B cell (primary cell): ENCODE results near the gene SESTD1. TPM values are rescaled to one million over a fixed set of nuclear protein-coding genes. Genes with fewer than 3 reads are reported as not detected.

Source experiments
- ATAC-seq: fragments of 200-7000 bp; cut with Tn5 transposase; one replicate; pipeline ENCODE4 v1.10.0; 2021; ENCODE audit warnings: low read depth, mild to moderate bottlenecking, moderate number of reproducible peaks, moderate library complexity
- CTCF ChIA-PET: fragments of 350-600 bp; sonication (Branson Sonifier 250); formaldehyde crosslinking; loops from one replicate; lab custom pipeline; 2021; ENCODE audit warnings: antibody characterized with exemption, inconsistent platforms; lab: Charles Lee
- POLR2A ChIA-PET: fragments of 350-600 bp; sonication (Branson Sonifier 250); formaldehyde crosslinking; loops from one replicate; lab custom pipeline; 2021; ENCODE audit warnings: antibody characterized with exemption; lab: Charles Lee
- DNase-seq: peaks from one replicate; pipeline ENCODE4 v3.0.0; 2013
- H2AFZ ChIP-seq: 2 replicates; pipeline ENCODE4 v1.6.1; 2012; ENCODE audit warnings: mild to moderate bottlenecking, low read depth, low read length; ENCODE audit not compliant: insufficient read depth, poor library complexity, severe bottlenecking
- H3K27ac ChIP-seq, 2 donors: 1 replicate in 1 of 2; 2 replicates in 1 of 2; pipeline ENCODE4 v1.5.1; 2012 to 2013; ENCODE audit warnings: low read length in 2 of 2, mild to moderate bottlenecking in 2 of 2, moderate library complexity in 1 of 2
- H3K27me3 ChIP-seq, 4 experiments: fragments of 200-600 bp in 1 of 4; sonication (generic) in 1 of 4; replicated peaks in 1 of 4; 1 replicate in 2 of 4; 2 replicates in 2 of 4; pipeline versions ENCODE4 v1.6.1 to v1.7.0; 2013 to 2016; ENCODE audit warnings: low read length in 3 of 4, mild to moderate bottlenecking in 2 of 4, mixed read lengths in 1 of 4, moderate library complexity in 1 of 4; ENCODE audit not compliant: insufficient read depth in 4 of 4, control insufficient read depth in 3 of 4; ENCODE audit errors: control extremely low read depth in 1 of 4
- H3K36me3 ChIP-seq, 2 experiments: replicated peaks in 1 of 2; 1 replicate in 1 of 2; 2 replicates in 1 of 2; pipeline versions ENCODE4 v1.6.1 to v1.7.1; 2013; ENCODE audit warnings: low read length in 1 of 2; ENCODE audit not compliant: insufficient read depth in 2 of 2, control insufficient read depth in 1 of 2; ENCODE audit errors: control extremely low read depth in 1 of 2, extremely low read depth in 1 of 2
- H3K4me1 ChIP-seq, 2 donors: fragments of 200-600 bp in 1 of 2; sonication (generic) in 1 of 2; 1 replicate in 1 of 2; 2 replicates in 1 of 2; pipeline versions ENCODE4 v1.5.1 to v1.6.1; 2013 to 2017; ENCODE audit warnings: low read length in 2 of 2; ENCODE audit not compliant: control insufficient read depth in 2 of 2, insufficient read depth in 2 of 2
- H3K4me2 ChIP-seq: replicated peaks from 2 replicates; pipeline ENCODE3; 2012; ENCODE audit warnings: mild to moderate bottlenecking, low read depth, low read length; ENCODE audit not compliant: poor library complexity, severe bottlenecking
- H3K4me3 ChIP-seq, 5 experiments: fragments of 200-600 bp in 1 of 5; sonication (generic) in 1 of 5; 1 replicate in 3 of 5; 2 replicates in 2 of 5; pipeline versions ENCODE4 v1.5.1 to v1.7.0; 2011 to 2016; ENCODE audit warnings: low read length in 4 of 5, mild to moderate bottlenecking in 4 of 5, low read depth in 2 of 5, control low read depth in 1 of 5, moderate library complexity in 1 of 5; ENCODE audit not compliant: insufficient read depth in 1 of 5; ENCODE audit errors: control extremely low read depth in 1 of 5, extremely low read depth in 1 of 5
- H3K79me2 ChIP-seq: fragments of 200-600 bp; sonication (generic); one replicate; pipeline ENCODE4 v1.6.0; 2016; ENCODE audit warnings: low read length; ENCODE audit not compliant: control insufficient read depth, insufficient read depth
- H3K9ac ChIP-seq: fragments of 200-600 bp; sonication (generic); 2 replicates; pipeline ENCODE4 v1.6.1; 2017; ENCODE audit warnings: mild to moderate bottlenecking, low read length, moderate library complexity
- H3K9me3 ChIP-seq, 3 donors: one replicate each; pipeline versions ENCODE4 v1.6.1 to v1.7.1; 2013; ENCODE audit warnings: low read length in 2 of 3; ENCODE audit not compliant: control insufficient read depth in 2 of 3, insufficient read depth in 1 of 3; ENCODE audit errors: control extremely low read depth in 1 of 3
- H4K20me1 ChIP-seq: 2 replicates; pipeline ENCODE4 v1.6.0; 2012; ENCODE audit warnings: mild to moderate bottlenecking, low read length; ENCODE audit not compliant: insufficient read depth, control insufficient read depth, poor library complexity, severe bottlenecking
- H3K27ac Mint-ChIP-seq: one replicate; pipeline ENCODE4 v1.8.0; 2021; ENCODE audit warnings: mixed read lengths
- H3K27me3 Mint-ChIP-seq: one replicate; pipeline ENCODE4 v1.8.0; 2021; ENCODE audit warnings: mixed read lengths
- H3K4me1 Mint-ChIP-seq: one replicate; pipeline ENCODE4 v1.8.0; 2021; ENCODE audit warnings: mixed read lengths
- H3K4me3 Mint-ChIP-seq: one replicate; pipeline ENCODE4 v1.8.0; 2021; ENCODE audit warnings: mixed read lengths
- H3K9me3 Mint-ChIP-seq: one replicate; pipeline ENCODE4 v1.8.0; 2022; ENCODE audit warnings: mixed read lengths; ENCODE audit not compliant: insufficient read depth
- CTCF ChIP-seq: fragments of 200-600 bp; IDR thresholded peaks from one replicate; pipeline ENCODE4 v1.8.0; 2022; ENCODE audit warnings: antibody characterized with exemption, mild to moderate bottlenecking
- EZH2 ChIP-seq: IDR thresholded peaks from 2 replicates; pipeline ENCODE4 v1.6.1; 2012; ENCODE audit warnings: borderline replicate concordance, low read depth, mild to moderate bottlenecking, moderate library complexity, low read length; ENCODE audit not compliant: insufficient read depth, poor library complexity, severe bottlenecking
- WGBS: methylation state at CpG from one replicate; pipeline ENCODE4 v1.1.5; 2013; ENCODE audit warnings: missing lambda C conversion rate; ENCODE audit not compliant: insufficient coverage; 5-methylcytosine and 5-hydroxymethylcytosine counted together
- intact Hi-C: fragments of 100-400 bp; cut with micrococcal nuclease; formaldehyde crosslinking; loops from one replicate; pipeline ENCODE4 v1.10.0; 2022
- polyA plus RNA-seq: library from polyadenylated mRNA; depleted of rRNA; stranded (reverse); fragments of >200 nt; gene quantifications from 2 replicates; pipeline ENCODE4 v1.2.3, GENCODE V29; 2012
- total RNA-seq, 2 donors: library from RNA; stranded (reverse); fragments of 120-200 nt in 1 of 2; gene quantifications; 1 replicate in 1 of 2; 2 replicates in 1 of 2; pipeline versions ENCODE4 v1.2.3 to v1.2.4, GENCODE V29; 2013 to 2022

The SESTD1 gene
- total and polyA plus RNA-seq, 2 donors (not counting 1 experiment from before 2014, with no cell fraction given): 52.0 to 66.1 TPM

GRCh38 chr2:179260224-179260623 lies 4.4 kb downstream of the SESTD1 start:
- CTCF ChIA-PET: interaction anchor here (0.9 kb wide), 1 partner anchor 12 kb away, joined by 3 read pairs; no protein-coding TSS in a partner anchor
- Histone ChIP-seq H3K27me3 (no peaks in the 10 kb centered on the region), H3K4me2 (no peak overlapping the region), H4K20me1 (peaks cover 6% of the 10 kb centered on the region), H3K79me2 (peaks cover 88% of the 10 kb centered on the region), H3K4me1 (peaks cover 30 to 75% of the 10 kb centered on the region in 2 donors), H3K9me3 (peaks cover 0 to 3% (median 1%) of the 10 kb centered on the region in 3 donors), H2AFZ (no peak overlapping the region), H3K27ac (peak overlapping the region in 1 of 2 donors; percentile 2), H3K4me3 (no peak overlapping the region), H3K9ac (peak overlapping the region; percentile 24), H3K36me3 (no peaks in the 10 kb centered on the region)
- ATAC-seq (no peak), DNase-seq (no peak)
- H3K4me1 Mint-ChIP-seq: peaks cover 72% of the 10 kb centered on the region
- intact Hi-C loops: loop anchor here (2.0 to 10.0 kb wide), 3 partner anchors 15 to 805 kb away; partner anchors contain the start of genes PJVK and PRKRA
- TF ChIP-seq CTCF (no peak), EZH2 (no peak)
- POLR2A ChIA-PET: no interaction called here
- no peaks in the 10 kb centered on the region for H3K9me3 Mint-ChIP-seq
- WGBS: no CpG with 5 or more reads among the region's 3 CpGs
- H3K27me3 Mint-ChIP-seq: no peaks in the 10 kb centered on the region
- peak overlapping the region; percentile 61 for H3K27ac Mint-ChIP-seq
- peak overlapping the region; percentile 16 for H3K4me3 Mint-ChIP-seq

GRCh38 chr2:179255129-179255528 lies 9.5 kb downstream of the SESTD1 start:
- peak overlapping the region; percentile 8 to 74 for H3K27ac ChIP-seq
- TF ChIP-seq EZH2: no peak
- no peak for TF ChIP-seq CTCF
- H3K4me1 ChIP-seq: peaks cover 61 to 81% of the 10 kb centered on the region in 2 donors
- no peaks in the 10 kb centered on the region for H4K20me1 ChIP-seq
- no CpG with 5 or more reads among the region's 1 CpG for WGBS
- Mint-ChIP-seq H3K4me1 (peaks cover 79% of the 10 kb centered on the region), H3K9me3 (peaks cover 6% of the 10 kb centered on the region), H3K4me3 (peak overlapping the region; percentile 23), H3K27me3 (no peaks in the 10 kb centered on the region), H3K27ac (peak overlapping the region; percentile 84)
- H3K4me3 ChIP-seq: peak overlapping the region in 1 of 5 experiments; percentile 22
- peak overlapping the region; percentile 48 for H3K4me2 ChIP-seq
- H3K79me2 ChIP-seq: peaks cover 88% of the 10 kb centered on the region
- CTCF ChIA-PET: interaction anchor here (0.9 to 1.3 kb wide), 2 partner anchors 12 to 161 kb away, joined by 3 read pairs; no protein-coding TSS in a partner anchor
- DNase-seq (no peak), ATAC-seq (no peak)
- peaks cover 0 to 12% (median 1%) of the 10 kb centered on the region in 3 donors for H3K9me3 ChIP-seq
- peak overlapping the region; percentile 36 for H3K9ac ChIP-seq
- intact Hi-C loops: loop anchor here (1.0 to 10.0 kb wide), 2 partner anchors 9 to 210 kb away; partner anchors contain the start of gene SESTD1
- no peak overlapping the region for H2AFZ ChIP-seq
- no peaks in the 10 kb centered on the region for H3K27me3 ChIP-seq
- POLR2A ChIA-PET: interaction anchor here (1.5 kb wide), 1 partner anchor 8 kb away, joined by 7 read pairs; no protein-coding TSS in a partner anchor
- no peaks in the 10 kb centered on the region for H3K36me3 ChIP-seq
